ENCODE measurements around the gene RAB5A.
"Not testable (repeated sequence)": the region's sequence is repeated elsewhere in the genome, so short reads cannot be mapped to it uniquely, and the experiment has no call there.

The RAB5A gene

DNA sequence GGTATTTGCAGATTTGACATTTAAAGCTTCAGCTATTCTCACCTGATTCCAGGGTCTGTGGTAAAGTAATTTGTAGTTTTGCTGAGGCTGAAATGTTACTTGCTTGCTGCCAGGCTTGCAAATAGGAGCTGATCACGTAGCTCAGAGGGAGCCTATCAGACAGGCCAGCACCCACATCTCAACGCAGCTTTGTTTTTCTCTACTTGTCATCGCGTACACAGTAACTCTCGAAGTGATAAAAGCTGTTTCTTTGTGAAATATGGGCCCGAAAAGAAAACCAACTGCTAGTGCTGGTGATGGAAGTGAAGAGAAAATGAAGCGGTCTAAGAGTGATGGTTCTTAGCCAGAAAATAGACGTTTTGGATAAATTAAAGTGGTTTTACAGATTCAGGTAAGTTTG lies 23.4 kb downstream of the RAB5A start:
- Mint-ChIP-seq H3K36me3 (peaks cover 73% of the 10 kb centered on the region), H3K4me1 (peaks cover 40% of the 10 kb centered on the region), H3K4me3 (no peak overlapping the region), H3K9me3 (no peaks in the 10 kb centered on the region), H3K27ac (no peak overlapping the region)
- no peak for DNase-seq (ENCODE audit: low spot score in 2 of 2)
- no peak for ATAC-seq

DNA sequence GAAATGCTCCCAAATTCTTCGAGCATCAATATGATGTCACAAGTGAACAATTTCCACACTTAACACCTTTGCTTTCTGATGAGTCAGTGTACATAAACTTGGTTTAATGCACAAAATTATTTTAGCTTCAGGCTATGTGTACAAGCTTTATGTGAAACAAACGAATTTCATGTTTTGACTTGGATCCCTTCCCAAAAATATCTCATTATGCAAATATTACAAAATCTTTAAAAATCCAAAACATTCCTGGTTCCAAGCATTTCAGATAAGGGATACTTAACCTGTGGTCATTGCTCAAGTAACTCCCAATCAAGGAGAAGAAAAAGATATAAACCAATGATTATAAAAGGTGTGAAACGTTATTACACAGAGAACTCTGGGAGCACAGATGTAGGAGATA lies 25.2 kb downstream of the RAB5A start:
- Mint-ChIP-seq H3K4me1 (peaks cover 24% of the 10 kb centered on the region), H3K27ac (no peak overlapping the region), H3K9me3 (no peaks in the 10 kb centered on the region), H3K36me3 (peaks cover 90% of the 10 kb centered on the region), H3K4me3 (no peak overlapping the region)
- no peak for DNase-seq (ENCODE audit: low spot score in 2 of 2)
- no peak for ATAC-seq

GRCh38 chr3:19988904-19989303 lies 42.0 kb downstream of the RAB5A start:
- not testable (repeated sequence) for H3K4me1 Mint-ChIP-seq; ATAC-seq; H3K27ac Mint-ChIP-seq; H3K4me3 Mint-ChIP-seq; H3K9me3 Mint-ChIP-seq; DNase-seq (ENCODE audit: low spot score in 2 of 2)
- peaks cover 19% of the 10 kb centered on the region for H3K36me3 Mint-ChIP-seq

- no peaks in the 10 kb centered on the region for H3K9me3 Mint-ChIP-seq
- H3K4me1 Mint-ChIP-seq, result no peaks in the 10 kb centered on the region
- DNase-seq (ENCODE audit: low spot score in 2 of 2) (no peak), ATAC-seq (no peak)
- H3K4me3 Mint-ChIP-seq, result no peak overlapping the region
- H3K27ac Mint-ChIP-seq, result no peak overlapping the region
- no peaks in the 10 kb centered on the region for H3K36me3 Mint-ChIP-seq
Observed at GRCh38 chr3:19994796-19995195, 47.9 kb downstream of the RAB5A start.

DNA sequence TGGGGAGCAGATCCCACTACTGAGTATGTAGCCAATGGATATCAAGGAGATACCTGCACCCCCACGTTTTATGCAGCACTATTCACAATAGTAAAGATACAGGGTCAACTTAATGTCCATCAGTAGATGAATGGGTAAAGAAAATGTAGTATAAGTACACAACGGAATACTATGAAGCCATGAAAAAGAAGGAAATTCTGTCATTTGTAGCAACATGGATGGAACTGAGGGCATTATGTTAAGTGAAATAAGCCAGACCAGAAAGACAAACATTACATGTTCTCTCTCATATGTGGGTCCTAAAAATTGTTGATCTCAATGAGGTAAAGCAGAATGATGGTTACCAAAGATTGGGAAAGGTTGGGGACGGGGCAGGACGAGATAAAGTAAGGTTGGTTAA lies 50.6 kb downstream of the RAB5A start:
- no peak overlapping the region for H3K4me3 Mint-ChIP-seq
- no peaks in the 10 kb centered on the region for H3K4me1 Mint-ChIP-seq
- no peak for DNase-seq (ENCODE audit: low spot score in 2 of 2)
- no peak for ATAC-seq
- H3K36me3 Mint-ChIP-seq, result no peaks in the 10 kb centered on the region
- H3K9me3 Mint-ChIP-seq, result no peaks in the 10 kb centered on the region
- H3K27ac Mint-ChIP-seq, result no peak overlapping the region

DNA sequence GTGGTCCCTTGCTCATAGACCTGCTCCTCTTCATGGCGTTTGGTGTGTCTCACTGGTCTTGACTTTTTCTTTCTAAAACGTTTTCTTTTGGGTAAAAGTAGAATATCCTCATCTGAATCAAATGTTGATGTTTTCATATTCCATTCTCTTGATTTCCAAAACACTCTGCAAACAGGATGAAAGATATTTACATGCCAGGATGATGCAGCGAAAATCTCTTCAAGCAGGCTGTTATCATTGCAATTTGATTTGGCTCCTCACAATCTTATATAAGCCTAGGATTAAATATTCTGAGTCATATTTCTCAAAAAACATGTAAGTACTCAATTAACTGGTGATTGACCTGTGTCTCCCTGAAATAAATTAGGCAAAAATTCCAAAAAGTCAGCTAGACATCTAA lies 55.0 kb downstream of the RAB5A start:
- Mint-ChIP-seq H3K4me3 (no peak overlapping the region), H3K9me3 (no peaks in the 10 kb centered on the region), H3K36me3 (no peaks in the 10 kb centered on the region), H3K27ac (no peak overlapping the region), H3K4me1 (no peaks in the 10 kb centered on the region)
- DNase-seq (ENCODE audit: low spot score in 2 of 2) (no peak), ATAC-seq (no peak)

DNA sequence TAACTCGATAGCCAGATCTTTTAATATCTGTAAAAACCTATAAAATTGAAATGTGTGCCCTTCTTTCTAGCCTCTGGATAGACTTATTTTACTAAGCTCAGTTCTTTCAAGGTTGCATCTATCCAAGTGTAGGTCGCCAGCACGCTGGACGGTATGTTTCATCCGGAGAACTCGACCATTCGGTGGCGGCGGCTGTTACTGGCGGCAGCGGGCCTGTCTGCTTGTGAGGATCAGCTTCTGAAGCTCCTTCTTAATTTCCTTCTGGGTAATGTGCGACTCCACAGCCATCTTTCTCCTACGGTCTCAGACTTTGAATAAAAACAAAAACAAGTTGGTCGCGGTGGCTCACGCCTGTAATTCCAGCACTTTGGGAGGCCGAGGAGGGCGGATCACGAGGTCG lies 61.1 kb downstream of the RAB5A start:
- no peak for ATAC-seq
- Mint-ChIP-seq H3K36me3 (no peaks in the 10 kb centered on the region), H3K27ac (no peak overlapping the region), H3K4me3 (no peak overlapping the region), H3K4me1 (no peaks in the 10 kb centered on the region), H3K9me3 (no peaks in the 10 kb centered on the region)
- DNase-seq (ENCODE audit: low spot score in 2 of 2), result no peak

DNA sequence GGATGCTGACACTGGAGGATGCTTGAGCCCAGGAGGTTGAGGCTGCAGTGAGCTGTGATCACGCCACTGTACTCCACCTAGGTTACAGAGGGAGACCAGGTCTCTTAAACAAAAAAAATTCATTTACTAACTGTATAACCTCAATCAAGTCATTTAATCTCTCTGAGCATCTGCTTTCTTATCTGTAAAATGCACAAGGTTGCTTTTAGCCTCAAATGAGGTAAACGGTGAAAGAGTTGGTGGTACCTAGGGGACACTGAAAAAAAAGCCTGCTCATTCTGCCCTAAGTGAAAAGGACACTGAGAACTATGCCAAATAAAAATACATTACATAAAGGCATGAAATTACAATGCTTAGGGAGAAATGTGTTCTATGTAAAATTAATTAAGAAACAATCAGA lies 61.7 kb downstream of the RAB5A start:
- DNase-seq (ENCODE audit: low spot score in 2 of 2) (no peak), ATAC-seq (no peak)

DNA sequence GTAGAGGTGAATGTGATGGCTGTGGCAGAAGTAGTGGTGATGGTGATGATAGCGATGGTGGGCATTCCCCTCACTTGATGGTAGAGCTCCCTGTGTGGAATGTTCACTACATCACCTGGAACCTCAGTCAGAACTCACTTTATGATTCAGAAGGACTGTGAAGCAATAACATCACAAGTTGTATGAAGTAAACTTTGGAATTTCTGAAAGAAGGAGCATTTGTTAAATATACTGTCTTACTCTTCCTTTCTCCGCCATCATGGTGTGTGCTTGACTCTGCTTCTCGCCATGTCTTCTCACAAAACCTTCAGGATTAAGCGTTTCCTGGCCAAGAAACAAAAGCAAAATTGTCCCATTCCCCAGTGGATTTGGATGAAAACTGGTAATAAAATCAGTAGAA lies 65.3 kb downstream of the RAB5A start, which contains the start of gene PP2D1:
Gene PP2D1, minus strand, starts transcription at position 101 of the 400 bp plus-strand sequence. CDS start 192 bp downstream, outside the sequence.
- no peaks in the 10 kb centered on the region for H3K4me1 Mint-ChIP-seq
- no peak within 1 kb of the TSS for H3K27ac Mint-ChIP-seq
- DNase-seq (ENCODE audit: low spot score in 2 of 2) (no peak), ATAC-seq (no peak)
- H3K4me3 Mint-ChIP-seq, result no peak within 1 kb of the TSS
- H3K36me3 Mint-ChIP-seq, result no peaks in the 10 kb centered on the region
- no peaks in the 10 kb centered on the region for H3K9me3 Mint-ChIP-seq

More for the DNA sequence above, 61.7 kb downstream of the RAB5A start:
- Mint-ChIP-seq H3K9me3 (no peaks in the 10 kb centered on the region), H3K4me1 (no peaks in the 10 kb centered on the region), H3K27ac (no peak overlapping the region), H3K36me3 (no peaks in the 10 kb centered on the region), H3K4me3 (no peak overlapping the region)

GRCh38 chr3:20013396-20013795 lies 66.5 kb downstream of the RAB5A start:
- H3K4me1 Mint-ChIP-seq, result no peaks in the 10 kb centered on the region
- no peaks in the 10 kb centered on the region for H3K9me3 Mint-ChIP-seq
- H3K36me3 Mint-ChIP-seq, result no peaks in the 10 kb centered on the region
- no peak overlapping the region for H3K27ac Mint-ChIP-seq
- ATAC-seq (no peak), DNase-seq (ENCODE audit: low spot score in 2 of 2) (no peak)
- no peak overlapping the region for H3K4me3 Mint-ChIP-seq

DNA sequence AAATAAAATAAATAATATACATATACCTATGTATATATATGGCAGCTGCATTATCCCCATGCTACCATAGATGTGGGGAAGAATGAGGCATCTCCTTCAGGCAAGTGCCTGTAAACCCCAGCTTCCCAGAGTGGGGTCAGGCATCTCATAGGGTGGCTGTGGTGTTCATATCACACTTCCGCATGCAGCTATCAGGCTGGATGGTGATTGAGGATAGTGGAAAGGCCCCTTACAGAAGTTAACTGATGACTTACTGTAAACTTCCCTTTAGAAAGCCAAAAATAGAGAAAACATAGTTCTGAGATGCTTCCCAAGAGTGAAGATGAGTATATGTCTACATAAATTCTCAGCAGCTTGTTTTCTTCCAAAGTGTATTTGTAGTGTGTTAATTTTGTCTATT lies 68.6 kb downstream of the RAB5A start:
- ATAC-seq, result no peak
- Mint-ChIP-seq H3K36me3 (no peaks in the 10 kb centered on the region), H3K4me3 (no peak overlapping the region), H3K27ac (no peak overlapping the region), H3K4me1 (no peaks in the 10 kb centered on the region), H3K9me3 (no peaks in the 10 kb centered on the region)
- no peak for DNase-seq (ENCODE audit: low spot score in 2 of 2)

DNA sequence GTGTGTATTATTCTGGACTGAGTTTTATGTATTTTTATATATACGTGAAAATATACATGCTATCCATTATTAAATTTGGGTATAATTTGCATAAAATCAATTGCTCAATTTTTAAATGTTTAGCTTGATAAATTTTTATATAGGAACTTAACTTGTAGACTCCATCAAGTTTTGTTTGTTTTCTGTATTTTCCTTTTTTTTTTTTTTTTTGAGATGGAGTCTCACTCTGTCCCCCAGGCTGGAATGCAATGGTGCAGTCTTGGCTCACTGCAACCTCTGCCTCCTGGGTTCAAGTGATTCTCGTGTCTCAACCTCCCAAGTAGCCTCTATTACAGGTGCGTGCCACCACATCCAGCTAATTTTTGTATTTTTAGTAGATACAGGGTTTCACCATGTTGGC lies 69.2 kb downstream of the RAB5A start:
- H3K4me3 Mint-ChIP-seq; H3K4me1 Mint-ChIP-seq; DNase-seq (ENCODE audit: low spot score in 2 of 2); H3K36me3 Mint-ChIP-seq; H3K9me3 Mint-ChIP-seq; ATAC-seq; H3K27ac Mint-ChIP-seq: not testable (repeated sequence)

GRCh38 chr3:20022954-20023622 lies 76.2 kb downstream of the RAB5A start:
- no peak for ATAC-seq
- no peaks in the 10 kb centered on the region for H3K9me3 Mint-ChIP-seq

DNA sequence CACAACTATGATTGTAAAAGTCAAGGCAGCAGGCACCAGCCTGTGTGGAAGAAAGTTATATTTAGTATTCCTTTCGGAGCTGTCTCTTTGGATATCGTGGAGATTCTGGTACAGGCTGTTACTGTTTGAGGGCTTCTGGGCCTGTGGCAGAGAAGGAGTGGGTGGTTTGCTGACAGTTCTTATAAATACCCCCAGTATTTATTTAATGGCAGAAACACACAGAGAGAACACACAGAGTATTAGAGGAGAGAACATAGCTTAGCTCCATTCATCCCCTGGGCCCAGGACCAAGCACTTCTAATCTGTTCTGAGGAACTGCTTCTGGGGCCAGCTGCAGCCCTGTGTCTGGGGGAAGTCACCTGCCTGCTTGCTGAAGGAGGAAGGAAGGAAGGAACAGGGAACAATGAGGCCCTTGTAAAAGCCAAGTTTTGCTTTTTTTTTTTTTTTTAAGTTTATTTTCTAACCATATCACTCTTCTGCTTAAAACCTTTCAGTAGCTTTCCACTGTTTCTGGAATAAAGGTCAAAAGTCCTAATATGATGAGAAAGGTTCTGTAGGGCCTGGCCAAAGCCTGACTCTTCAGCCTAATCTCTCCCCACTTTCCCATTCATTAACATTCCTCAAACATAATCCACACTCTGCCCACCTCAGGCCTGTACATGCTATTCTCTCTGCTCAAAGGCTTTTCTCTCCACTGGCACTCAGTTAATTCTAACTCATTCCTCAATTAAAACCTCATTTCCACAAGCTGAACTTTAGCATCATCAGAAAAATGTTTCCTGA lies 76.9 kb downstream of the RAB5A start:
- ATAC-seq (no peak), DNase-seq (ENCODE audit: low spot score in 2 of 2) (no peak)
- peaks cover 6% of the 10 kb centered on the region for H3K4me1 Mint-ChIP-seq
- no peaks in the 10 kb centered on the region for H3K36me3 Mint-ChIP-seq
- H3K27ac Mint-ChIP-seq, result peak overlapping the region; percentile 65
- H3K4me3 Mint-ChIP-seq, result no peak overlapping the region
- no peaks in the 10 kb centered on the region for H3K9me3 Mint-ChIP-seq

More at GRCh38 chr3:20022954-20023622, 76.2 kb downstream of the RAB5A start:
- Mint-ChIP-seq H3K27ac (no peak overlapping the region), H3K4me1 (peaks cover 6% of the 10 kb centered on the region), H3K36me3 (no peaks in the 10 kb centered on the region), H3K4me3 (no peak overlapping the region)
- DNase-seq (ENCODE audit: low spot score in 2 of 2), result no peak

DNA sequence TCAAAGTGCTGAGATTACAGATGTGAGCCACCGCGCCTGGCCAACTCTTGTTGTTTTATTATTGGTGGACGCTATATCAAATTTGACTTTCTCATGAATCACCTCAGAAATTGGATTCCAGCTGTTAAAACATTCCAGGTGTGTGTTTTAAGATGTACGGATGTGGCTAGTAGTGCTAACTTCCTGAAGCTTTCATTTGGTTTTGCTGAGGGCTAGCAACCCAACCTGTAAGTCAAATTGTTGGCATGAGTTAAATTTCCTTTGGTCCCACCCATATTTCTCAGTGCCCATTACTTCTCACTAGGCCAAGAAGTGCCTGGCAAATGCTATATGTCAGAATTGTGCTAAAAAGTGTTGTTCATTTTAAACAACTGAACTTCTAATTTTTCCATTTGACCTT lies 80.2 kb downstream of the RAB5A start:
- H3K4me1 Mint-ChIP-seq, result peaks cover 6% of the 10 kb centered on the region
- DNase-seq (ENCODE audit: low spot score in 2 of 2) (no peak), ATAC-seq (no peak)
- H3K9me3 Mint-ChIP-seq, result no peaks in the 10 kb centered on the region
- H3K4me3 Mint-ChIP-seq, result no peak overlapping the region
- no peak overlapping the region for H3K27ac Mint-ChIP-seq
- no peaks in the 10 kb centered on the region for H3K36me3 Mint-ChIP-seq

DNA sequence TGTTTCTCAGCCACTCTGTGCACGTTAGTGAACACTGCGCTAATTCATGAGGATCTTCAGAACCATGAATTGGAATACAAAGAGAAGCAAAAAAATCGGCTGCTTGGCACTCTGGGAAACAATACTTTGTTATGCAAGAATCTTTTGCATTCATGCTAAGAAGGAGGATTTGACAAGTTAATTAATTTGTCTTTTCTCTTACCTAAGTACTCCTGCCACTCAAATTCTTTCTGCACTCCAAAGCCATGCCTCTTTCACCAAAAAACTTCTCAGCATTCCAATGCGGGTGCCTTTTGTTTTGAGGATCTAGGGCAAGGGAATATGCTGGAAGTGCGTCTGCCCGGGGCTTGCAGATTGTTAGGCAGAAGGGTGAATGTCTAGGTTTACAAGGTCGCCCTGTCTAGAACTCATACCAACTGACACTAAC lies 82.0 kb downstream of the RAB5A start:
- peaks cover 5% of the 10 kb centered on the region for H3K4me1 Mint-ChIP-seq
- H3K9me3 Mint-ChIP-seq, result no peaks in the 10 kb centered on the region
- H3K27ac Mint-ChIP-seq, result no peak overlapping the region
- no peaks in the 10 kb centered on the region for H3K36me3 Mint-ChIP-seq
- no peak for DNase-seq (ENCODE audit: low spot score in 2 of 2)
- no peak overlapping the region for H3K4me3 Mint-ChIP-seq
- ATAC-seq, result no peak

All from stimulated activated effector memory CD8-positive, alpha-beta T cell treated with anti-CD3 and anti-CD28 coated beads, Interleukin-12 subunit alpha, Interleukin-12 subunit beta, amount 100 ng/mL, for 72 hours (primary cell).